CD4-positive, alpha-beta T cell treated with Interleukin-17A for 4 hours (primary cell): ENCODE data around the gene CAPZA2.
"Not testable (repeated sequence)": the region's sequence is repeated elsewhere in the genome, so short reads cannot be mapped to it uniquely, and the experiment has no call there.

ENCODE experiments used
- DNase-seq: peaks from one replicate; pipeline ENCODE4 v3.0.0-alpha.2; 2020; ENCODE audit warnings: mixed read lengths

The CAPZA2 gene

GRCh38 chr7:116955801-116956476 is 93.6 kb downstream of the CAPZA2 start:
- DNase-seq, result no peak

- DNase-seq, result no peak
These were observed 94.1 kb downstream of the CAPZA2 start for GRCh38 chr7:116956477-116956804.

DNA sequence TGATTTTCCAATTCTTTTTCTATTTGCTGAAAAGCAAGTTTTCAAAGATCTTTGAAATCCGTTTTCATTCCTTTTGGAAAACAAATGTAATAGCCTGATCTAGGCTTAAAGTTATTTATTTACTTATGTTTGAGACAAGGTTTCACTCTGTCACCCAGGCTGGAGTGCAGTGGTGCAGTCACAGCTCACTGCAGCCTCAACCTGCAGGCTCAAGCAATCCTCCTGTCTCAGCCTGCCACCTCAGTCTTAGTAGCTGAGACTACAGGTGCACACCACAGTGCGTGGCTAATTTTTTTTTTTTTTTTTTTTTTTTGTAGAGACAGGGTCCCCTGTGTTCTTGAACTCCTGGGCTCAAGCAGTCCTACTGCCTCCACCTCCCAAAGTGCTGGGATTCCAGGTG is 95.5 kb downstream of the CAPZA2 start:
- no peak for DNase-seq

GRCh38 chr7:116961966-116962673 is 99.7 kb downstream of the CAPZA2 start:
- not testable (repeated sequence) for DNase-seq

- no peak for DNase-seq
These were observed 100.8 kb downstream of the CAPZA2 start for GRCh38 chr7:116963234-116963633.

- DNase-seq, result no peak
These were observed 104.2 kb downstream of the CAPZA2 start for GRCh38 chr7:116966601-116967000.

DNA sequence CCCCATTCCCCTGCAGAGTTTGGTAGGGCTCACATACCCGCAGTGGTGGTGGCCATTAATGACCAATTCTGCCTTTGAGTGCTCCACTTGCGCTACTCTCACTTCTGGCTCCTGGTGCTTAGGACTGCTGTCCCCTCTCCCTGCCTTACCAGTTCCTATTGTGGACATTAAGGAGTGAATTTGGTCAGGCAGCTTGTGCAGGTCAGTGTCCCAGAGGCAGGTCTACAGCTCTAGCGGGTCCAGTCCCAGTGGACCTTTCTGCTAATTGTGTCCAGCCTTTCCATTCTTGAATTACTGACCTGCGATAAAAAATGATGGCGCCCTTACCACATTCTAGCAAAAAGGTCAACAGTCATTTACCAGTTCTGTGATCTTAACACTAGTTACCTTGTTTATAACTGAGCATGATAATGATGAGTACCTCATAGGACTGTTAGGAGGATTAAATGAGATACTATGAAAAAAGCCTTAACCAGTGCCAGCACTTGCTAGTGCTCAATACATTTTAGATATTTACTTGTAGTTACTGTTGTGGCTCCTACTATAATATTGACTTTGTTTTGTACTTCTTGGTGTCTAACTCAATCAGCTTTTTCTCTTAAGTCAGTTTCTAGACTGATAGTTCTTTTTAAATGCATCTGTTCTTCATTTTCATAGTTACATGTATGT is 105.0 kb downstream of the CAPZA2 start:
- DNase-seq, result no peak

GRCh38 chr7:116967983-116968382 is 105.6 kb downstream of the CAPZA2 start:
- DNase-seq, result no peak

- DNase-seq, result no peak
These were observed 106.2 kb downstream of the CAPZA2 start for GRCh38 chr7:116968631-116969030.

- no peak for DNase-seq
These were observed 107.0 kb downstream of the CAPZA2 start for GRCh38 chr7:116969371-116969902.

DNA sequence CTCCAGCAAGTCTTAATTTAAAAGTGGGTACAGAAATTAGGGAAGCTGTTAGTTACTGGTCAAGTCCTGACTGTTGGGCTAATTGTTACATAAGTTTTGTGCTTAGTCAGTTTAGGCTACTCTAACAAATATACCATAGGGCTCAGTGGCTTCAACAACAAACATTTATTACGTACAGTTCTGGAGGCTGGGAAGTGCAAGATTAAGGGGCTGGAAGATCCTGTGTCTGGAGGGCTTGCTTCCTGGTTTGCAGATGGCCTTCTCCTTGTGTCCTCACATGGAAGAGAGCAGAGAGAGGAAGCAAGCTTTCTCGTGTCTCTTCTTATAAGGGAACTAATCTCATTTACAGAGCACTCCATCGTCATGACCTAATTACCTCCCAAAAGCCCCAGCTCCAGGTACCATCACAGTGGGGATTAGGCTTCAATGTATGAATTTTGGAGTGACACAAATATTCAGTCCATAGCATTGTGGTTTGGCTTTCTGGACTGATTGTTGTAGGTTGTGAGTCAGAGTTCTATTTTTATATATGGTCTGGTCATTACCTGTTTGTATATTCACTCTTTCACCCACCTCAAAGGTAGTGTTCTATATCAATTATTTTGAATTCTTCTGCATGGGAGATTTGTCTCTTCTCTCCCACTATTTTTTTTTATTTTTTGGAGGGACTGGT is 108.0 kb downstream of the CAPZA2 start:
- no peak for DNase-seq

GRCh38 chr7:116971153-116971552 is 108.8 kb downstream of the CAPZA2 start:
- DNase-seq, result not testable (repeated sequence)
